KOPT-K1 (cell line): ENCODE results near the gene TIGD2.

Source experiments
- H3K27ac ChIP-seq: fragments of 200-600 bp; sonication (generic); 2 replicates; pipeline ENCODE4 v1.5.1; 2016; ENCODE audit warnings: antibody characterized with exemption, mild to moderate bottlenecking, low read depth, low read length; ENCODE audit not compliant: poor library complexity, severe bottlenecking
- H3K36me3 ChIP-seq: fragments of 200-600 bp; sonication (generic); 2 replicates; pipeline ENCODE4 v1.5.1; 2017; ENCODE audit warnings: antibody characterized with exemption, mild to moderate bottlenecking, low read length, moderate library complexity; ENCODE audit not compliant: insufficient read depth
- H3K9me3 ChIP-seq: fragments of 200-600 bp; sonication (generic); 2 replicates; pipeline ENCODE4 v1.5.1; 2017; ENCODE audit warnings: antibody characterized with exemption, low read length, mild to moderate bottlenecking; ENCODE audit not compliant: insufficient read depth, poor library complexity, severe bottlenecking

Gene TIGD2

DNA sequence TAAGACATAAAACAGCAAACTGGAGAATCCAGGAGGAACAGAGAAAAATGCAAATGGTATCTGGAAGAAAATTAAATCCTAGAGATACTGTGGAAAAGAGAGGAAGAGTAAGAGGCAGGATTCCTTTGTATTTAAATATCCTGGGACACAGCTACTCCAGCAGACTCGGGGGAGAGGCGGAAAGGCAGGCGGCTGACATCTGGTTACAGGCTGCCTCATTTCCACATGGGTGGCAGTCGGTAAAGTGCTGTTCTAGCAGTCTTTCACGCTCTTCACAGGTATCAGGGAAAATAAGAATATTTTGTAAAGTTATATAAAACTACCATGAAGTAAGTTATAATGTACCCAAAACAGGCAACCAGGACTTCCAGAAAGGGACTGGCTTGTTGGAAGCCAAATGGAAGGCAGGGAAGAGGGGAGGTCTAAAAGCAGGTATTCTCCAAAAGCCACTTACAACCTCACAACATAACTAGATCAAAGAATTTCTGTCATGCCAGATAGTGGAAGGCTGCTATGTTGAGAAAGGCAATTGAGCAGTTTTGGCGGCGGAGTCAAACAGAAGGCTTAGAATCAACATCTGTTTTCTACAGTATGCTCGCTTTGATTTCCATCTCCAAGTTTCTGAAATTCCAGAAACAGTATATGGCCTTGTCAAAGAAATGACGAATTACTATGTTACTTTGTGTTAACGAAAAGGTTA is 1.3 kb upstream of the TIGD2 start:
- no peak overlapping the region for H3K27ac ChIP-seq
- no peaks in the 10 kb centered on the region for H3K36me3 ChIP-seq
- H3K9me3 ChIP-seq = peaks cover 17% of the 10 kb centered on the region

DNA sequence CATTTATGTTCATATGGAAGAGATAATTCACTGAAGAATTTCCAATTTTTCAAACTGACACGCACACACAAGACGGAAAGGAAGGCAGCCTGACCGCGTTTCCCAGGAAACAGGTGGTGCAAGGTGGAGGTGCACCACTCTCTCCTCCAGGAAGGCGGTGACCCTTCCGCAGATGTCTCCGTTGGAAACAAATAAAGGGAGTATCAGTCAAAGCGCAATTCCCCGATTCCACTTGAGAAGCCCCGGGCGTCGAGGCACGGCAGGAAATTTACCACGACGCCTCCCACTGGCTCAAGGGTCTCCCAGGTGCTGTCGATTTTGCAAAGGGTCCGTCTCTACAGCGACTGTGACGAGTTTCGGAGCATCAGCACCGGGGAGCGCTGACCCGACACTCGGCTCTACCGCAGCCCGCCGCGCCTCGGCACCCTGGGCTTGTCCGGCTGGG is 770 bp upstream of the TIGD2 start:
- peaks cover 17% of the 10 kb centered on the region for H3K9me3 ChIP-seq
- H3K27ac ChIP-seq = no peak overlapping the region
- no peaks in the 10 kb centered on the region for H3K36me3 ChIP-seq

DNA sequence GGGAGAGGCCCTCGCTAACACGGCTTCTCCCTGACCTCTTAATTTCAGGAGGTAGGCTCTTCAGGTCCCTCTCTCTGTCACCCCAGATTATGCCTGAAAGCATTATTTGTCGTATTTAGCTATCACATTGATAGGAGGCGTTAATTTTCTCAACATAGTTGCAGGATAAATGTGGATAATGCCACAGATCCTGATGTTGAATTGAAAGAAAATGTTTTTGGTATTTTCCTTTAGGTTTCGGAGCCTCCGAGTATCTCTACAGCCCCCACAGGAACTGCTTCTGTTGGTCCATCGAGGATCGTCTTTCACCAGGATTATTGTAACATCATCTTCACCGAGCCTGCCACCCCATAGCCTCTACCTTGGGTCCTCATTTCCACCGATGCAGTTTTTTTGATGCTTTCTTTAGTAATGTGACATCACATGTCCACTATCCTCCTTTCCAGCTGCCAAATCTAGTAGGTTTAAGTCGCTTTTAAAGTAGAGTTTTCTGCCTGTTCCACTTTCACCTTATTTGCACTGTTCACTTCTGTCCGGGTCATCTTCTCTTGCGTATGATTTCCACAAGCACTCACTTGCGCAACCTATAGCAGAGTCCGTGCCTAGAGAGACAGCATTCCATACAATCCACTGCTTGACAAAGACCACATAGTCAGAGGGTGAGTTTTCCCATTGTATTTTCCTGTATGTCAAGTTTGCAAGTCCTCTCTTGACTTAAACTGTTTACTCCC is 665 bp downstream of the TIGD2 start:
- Histone ChIP-seq H3K9me3 (peaks cover 17% of the 10 kb centered on the region), H3K36me3 (no peaks in the 10 kb centered on the region), H3K27ac (peak overlapping the region; percentile 54)

DNA sequence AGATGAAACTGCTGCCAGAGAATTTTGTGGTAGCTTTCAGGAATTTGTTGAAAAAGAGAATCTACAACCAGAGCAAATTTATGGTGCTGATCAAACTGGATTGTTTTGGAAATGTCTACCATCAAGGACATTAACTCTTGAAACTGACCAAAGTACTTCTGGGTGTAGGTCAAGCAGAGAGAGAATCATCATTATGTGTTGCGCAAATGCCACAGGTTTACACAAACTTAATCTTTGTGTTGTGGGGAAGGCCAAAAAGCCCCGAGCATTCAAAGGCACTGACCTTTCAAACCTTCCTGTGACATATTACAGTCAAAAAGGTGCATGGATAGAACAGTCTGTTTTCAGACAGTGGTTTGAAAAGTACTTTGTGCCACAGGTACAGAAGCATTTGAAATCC is 2.1 kb downstream of the TIGD2 start:
- no peak overlapping the region for H3K27ac ChIP-seq

DNA sequence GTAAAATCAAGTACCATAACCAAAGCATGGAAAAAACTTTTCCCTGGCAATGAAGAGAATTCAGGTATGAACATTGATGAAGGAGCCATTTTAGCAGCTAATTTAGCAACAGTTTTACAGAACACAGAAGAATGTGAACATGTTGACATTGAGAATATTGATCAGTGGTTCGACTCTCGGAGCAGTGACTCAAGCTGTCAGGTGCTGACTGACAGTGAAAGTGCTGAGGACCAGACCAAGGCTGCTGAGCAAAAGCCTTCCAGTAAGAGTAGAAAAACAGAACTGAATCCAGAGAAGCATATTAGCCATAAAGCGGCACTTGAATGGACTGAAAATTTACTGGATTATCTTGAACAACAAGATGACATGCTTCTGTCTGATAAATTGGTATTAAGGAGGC is 2.8 kb downstream of the TIGD2 start:
- no peak overlapping the region for H3K27ac ChIP-seq
- no peaks in the 10 kb centered on the region for H3K36me3 ChIP-seq
- no peaks in the 10 kb centered on the region for H3K9me3 ChIP-seq

More for the DNA sequence above, 2.1 kb downstream of the TIGD2 start:
- H3K9me3 ChIP-seq = peaks cover 4% of the 10 kb centered on the region
- H3K36me3 ChIP-seq = no peaks in the 10 kb centered on the region

DNA sequence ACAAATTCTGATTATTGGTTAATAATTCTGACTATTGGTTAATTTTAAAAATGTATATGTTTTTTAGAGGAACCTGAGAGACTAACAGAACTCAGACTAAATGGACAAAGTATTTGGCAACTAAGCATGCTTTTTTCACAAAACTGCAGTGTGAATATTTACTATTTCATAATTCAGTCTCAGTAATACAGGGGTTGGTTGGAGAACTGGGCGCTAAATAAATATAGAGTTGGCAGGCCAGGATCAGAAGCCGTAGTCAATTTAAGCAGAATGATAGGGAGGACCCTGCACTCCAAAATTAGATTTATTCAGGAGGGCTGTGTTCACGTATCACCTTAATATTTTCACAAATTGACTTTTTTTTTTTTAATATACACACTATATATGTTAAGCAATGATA is 5.8 kb downstream of the TIGD2 start:
- H3K9me3 ChIP-seq = no peaks in the 10 kb centered on the region
- no peaks in the 10 kb centered on the region for H3K36me3 ChIP-seq
- no peak overlapping the region for H3K27ac ChIP-seq

DNA sequence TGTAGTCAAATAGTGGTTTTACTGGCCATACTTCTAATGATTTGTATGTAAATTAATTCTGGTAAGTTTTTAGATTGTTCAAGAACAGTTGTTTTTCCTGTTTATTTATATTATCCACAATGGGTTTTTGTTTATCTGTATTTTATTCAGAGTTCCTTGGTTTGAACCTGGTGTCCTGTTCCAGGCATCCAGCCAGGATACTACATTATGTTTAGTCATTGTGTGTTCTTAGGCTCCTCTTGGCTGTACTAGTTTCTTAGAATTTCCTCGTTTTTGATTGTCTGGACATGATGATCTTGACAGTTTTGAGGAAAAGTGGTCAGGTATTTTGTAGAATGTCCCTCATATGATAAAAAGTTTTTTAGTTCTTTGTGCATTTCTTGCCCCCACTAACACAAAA is 7.8 kb downstream of the TIGD2 start:
- no peak overlapping the region for H3K27ac ChIP-seq
- H3K9me3 ChIP-seq = no peaks in the 10 kb centered on the region
- no peaks in the 10 kb centered on the region for H3K36me3 ChIP-seq

DNA sequence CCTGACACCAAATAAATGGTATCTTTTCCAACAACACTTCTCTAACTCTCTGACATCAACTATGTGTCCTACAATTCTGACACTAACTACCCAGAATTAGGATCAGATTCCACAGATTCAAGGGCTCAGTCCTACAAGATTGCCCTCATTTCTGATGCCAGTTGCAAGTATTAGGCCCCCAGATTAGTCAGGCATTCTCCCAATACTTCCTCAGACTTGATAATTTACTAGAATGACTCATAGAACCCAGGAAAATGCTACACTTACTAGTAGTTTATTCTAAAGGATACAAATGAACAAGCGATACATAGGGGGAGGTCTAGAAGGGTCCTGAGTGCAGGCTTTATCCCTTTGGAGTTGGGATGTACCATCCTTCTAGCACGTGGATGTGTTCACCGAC is 8.5 kb downstream of the TIGD2 start:
- Histone ChIP-seq H3K9me3 (no peaks in the 10 kb centered on the region), H3K36me3 (no peaks in the 10 kb centered on the region), H3K27ac (no peak overlapping the region)

DNA sequence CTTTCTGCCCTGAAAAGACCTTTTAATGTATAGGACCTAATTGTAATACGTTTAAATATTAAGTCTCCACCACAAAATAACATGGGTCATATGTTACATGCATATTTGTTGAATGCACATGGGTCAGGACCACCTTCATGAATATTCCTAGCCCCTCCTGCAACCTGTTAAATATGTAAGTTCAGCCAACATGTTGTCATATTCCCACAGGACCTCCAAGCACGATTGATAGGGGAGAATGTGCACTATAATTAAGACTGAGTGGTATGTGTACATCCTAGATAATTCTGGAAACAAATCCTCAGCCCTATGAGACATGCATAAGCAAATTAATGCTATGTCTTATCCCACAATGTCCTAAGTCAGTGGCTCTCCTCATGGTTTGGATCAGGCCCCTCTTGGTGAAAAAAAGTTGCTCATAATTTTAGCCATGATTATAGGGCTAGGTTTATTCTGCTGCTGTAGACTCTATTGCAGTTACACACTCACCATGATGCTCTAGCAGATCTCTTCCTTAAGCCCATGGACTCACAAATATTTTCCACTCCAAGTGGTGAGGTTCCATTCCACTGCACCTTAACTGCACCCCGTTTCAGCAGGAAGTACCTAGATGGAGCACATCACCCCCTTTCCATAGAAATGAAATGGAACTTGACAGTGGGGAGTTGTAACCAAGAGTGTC is 10.2 kb downstream of the TIGD2 start:
- no peaks in the 10 kb centered on the region for H3K36me3 ChIP-seq
- H3K27ac ChIP-seq = no peak overlapping the region
- H3K9me3 ChIP-seq = no peaks in the 10 kb centered on the region

DNA sequence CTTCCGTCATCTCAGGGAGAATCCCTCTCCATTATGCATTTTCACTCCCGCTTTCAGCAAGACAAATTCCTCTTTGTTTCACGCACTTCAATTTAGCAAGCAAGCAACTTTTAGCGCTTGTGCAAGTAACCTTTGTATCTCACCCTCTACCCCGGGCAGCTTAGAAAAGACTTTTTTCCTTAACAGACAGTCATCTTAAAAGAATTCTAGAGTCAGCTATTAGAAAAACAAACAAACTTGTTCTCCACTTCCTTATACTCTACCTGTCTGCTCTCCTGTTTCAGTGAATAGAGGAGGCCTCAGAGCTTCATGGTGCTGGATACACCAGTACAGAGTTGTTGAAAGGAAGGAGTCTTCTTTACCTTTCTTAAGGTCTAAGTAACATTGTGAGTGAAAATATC is 12.1 kb downstream of the TIGD2 start:
- no peaks in the 10 kb centered on the region for H3K9me3 ChIP-seq
- no peaks in the 10 kb centered on the region for H3K36me3 ChIP-seq
- no peak overlapping the region for H3K27ac ChIP-seq

DNA sequence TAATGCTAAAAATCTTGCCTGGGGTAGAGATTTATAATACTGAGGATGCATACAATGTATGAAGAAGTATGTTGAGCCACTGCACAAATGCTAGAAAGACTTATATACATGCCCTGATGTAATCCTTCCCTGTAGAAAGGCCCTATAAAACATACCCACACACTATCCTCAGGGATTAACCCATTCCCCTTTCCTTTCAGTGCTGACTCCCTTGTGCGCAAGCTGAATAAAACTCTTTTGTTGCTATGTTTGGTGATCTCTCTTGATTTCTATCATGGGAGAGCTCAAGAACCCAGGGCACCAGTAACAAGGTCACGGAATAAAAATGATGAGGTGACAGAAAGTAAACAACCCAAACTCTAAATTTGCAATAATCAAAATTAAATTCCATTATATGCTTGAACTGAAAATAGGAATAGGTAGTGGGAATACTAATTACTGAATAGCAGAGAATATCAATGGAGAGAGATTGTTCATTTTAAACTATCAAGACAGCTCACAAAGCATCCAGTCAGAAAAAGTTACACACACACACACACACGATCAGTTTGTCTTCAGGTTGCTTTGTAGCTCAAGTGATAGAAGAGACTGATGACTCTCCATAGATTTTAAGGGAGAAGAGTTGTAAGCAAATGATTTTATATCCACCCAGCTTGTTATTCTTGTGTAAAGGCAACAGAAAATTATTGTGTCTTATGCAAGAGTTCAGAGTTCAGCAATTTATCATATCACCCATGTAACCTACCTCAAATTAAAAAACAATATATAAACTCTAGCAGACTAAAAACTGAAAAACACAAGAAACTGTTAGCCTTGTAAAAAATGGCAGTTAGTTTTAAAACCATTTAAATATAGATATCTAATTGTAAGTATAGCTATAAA is 14.8 kb downstream of the TIGD2 start:
- H3K9me3 ChIP-seq = no peaks in the 10 kb centered on the region
- H3K27ac ChIP-seq = no peak overlapping the region
- no peaks in the 10 kb centered on the region for H3K36me3 ChIP-seq

DNA sequence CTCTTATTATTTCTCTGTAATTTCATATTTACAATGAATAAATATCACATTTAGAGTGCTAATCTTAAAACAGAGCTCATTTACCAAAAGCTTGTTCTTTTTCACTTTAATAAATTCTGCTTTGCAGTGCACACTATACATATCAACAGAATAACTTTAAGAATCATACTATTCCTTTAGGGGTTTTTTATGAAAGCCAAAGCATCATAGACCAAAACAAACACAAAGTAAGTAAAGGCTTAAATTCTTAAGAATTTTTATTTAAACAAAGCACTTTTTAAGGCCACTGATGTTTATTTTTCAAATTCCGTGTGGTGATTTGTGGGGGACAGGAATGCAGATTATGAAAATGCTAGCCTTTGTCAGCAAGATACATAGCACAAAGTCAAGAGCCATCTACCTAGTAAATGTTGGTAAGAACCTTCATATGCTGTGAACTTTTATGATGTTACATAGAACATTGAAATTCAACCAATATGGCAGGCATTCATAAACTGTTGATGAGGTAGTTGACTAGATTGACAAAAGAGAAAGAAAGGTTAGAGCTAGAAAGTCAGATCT is 17.8 kb downstream of the TIGD2 start:
- H3K27ac ChIP-seq = no peak overlapping the region
- no peaks in the 10 kb centered on the region for H3K36me3 ChIP-seq
- H3K9me3 ChIP-seq = no peaks in the 10 kb centered on the region

DNA sequence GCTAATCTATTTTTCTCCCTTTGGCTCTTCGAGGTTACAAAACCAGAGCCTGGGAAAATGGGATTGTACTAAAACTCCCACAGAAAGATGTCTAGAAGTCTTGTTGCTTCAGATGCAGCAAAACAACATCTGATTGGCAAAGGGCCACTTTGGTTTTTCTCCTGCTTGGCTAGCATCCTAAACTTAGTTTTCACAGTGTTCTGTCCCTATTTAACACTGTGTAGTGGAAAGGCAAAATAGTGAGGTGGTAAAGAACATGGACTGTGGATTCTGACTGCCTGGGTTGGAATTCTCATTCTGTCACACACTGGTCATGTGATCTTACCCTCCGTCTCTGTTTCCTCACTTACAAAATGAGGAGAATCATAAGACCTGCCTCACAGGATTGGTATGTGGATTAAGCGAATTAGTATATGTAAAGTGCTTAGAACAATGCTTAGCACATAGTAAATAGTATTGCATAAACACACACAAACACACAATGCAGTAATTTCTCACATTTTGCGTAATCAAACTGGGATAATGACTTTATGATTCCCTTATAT is 23.5 kb downstream of the TIGD2 start:
- no peaks in the 10 kb centered on the region for H3K36me3 ChIP-seq
- H3K9me3 ChIP-seq = no peaks in the 10 kb centered on the region
- no peak overlapping the region for H3K27ac ChIP-seq

DNA sequence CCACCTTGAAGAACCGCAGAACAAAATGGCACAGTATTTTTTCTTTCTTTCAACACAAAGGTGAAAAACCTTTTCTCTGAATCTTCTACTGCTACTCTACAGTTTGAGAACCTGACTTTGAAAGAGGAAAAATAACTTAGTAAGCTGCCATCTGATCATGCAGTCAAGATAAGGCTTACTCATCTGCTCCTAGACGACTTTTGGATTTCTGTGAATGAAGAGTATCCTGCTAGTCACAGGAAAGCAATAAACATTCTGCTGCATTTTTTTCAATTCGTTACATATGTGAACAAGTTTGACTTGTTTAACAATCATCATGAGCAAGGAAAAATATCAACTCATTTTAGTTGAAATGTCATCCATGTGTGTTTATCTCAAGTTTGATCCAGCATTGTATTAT is 25.2 kb downstream of the TIGD2 start:
- Histone ChIP-seq H3K9me3 (no peaks in the 10 kb centered on the region), H3K36me3 (no peaks in the 10 kb centered on the region), H3K27ac (no peak overlapping the region)
